K562 (cell line): ENCODE results near the gene GABPB2. TPM values are rescaled to one million over a fixed set of nuclear protein-coding genes. Genes with fewer than 3 reads are reported as not detected.

Experiments
- ARID1B ChIP-seq: fragments of 450-650 bp; IDR thresholded peaks from 2 replicates; pipeline ENCODE4 v1.6.1; 2016; ENCODE audit warnings: antibody characterized with exemption, mild to moderate bottlenecking, inconsistent platforms
- DPF2 ChIP-seq: fragments of 450-650 bp; IDR thresholded peaks from 2 replicates; pipeline ENCODE4 v1.6.1; 2016
- GATA2 ChIP-seq: sonication (generic); formaldehyde crosslinking; IDR thresholded peaks from 2 replicates; pipeline ENCODE4 v1.4.0; 2020; ENCODE audit warnings: mild to moderate bottlenecking, missing genetic modification reagents
- HNRNPUL1 ChIP-seq: fragments of 200-400 bp; formaldehyde crosslinking; IDR thresholded peaks from 2 replicates; pipeline ENCODE4 v1.6.1; 2017; ENCODE audit warnings: low read length
- KLF13 ChIP-seq: fragments of 450-650 bp; IDR thresholded peaks from 2 replicates; pipeline ENCODE4 v1.6.1; 2016; ENCODE audit warnings: missing genetic modification characterization, low read depth, mild to moderate bottlenecking, missing compliant biosample characterization, moderate library complexity, borderline replicate concordance
- KLF6 ChIP-seq: fragments of 250-450 bp; sonication (Bioruptor Pico); IDR thresholded peaks from 2 replicates; pipeline ENCODE4 v1.4.0; 2020; ENCODE audit warnings: mild to moderate bottlenecking, moderate library complexity, borderline replicate concordance
- MAZ ChIP-seq, 2 experiments: fragments of 450-650 bp in 1 of 2; sonication (generic) in 1 of 2; formaldehyde crosslinking; IDR thresholded peaks in 1 of 2; conservative IDR thresholded peaks in 1 of 2; 2 replicates each; pipeline versions ENCODE4 v1.4.0 to v1.5.0; 2020; ENCODE audit warnings: mild to moderate bottlenecking in 1 of 2, missing genetic modification reagents in 1 of 2
- NFE2 ChIP-seq: IDR thresholded peaks from 2 replicates; pipeline ENCODE4 v1.6.1; 2014; ENCODE audit warnings: antibody characterized with exemption, low read depth
- PHF21A ChIP-seq: fragments of 450-650 bp; IDR thresholded peaks from 2 replicates; pipeline ENCODE4 v1.6.1; 2017; ENCODE audit warnings: low read depth, borderline replicate concordance
- RB1 ChIP-seq: fragments of 450-650 bp; IDR thresholded peaks from 2 replicates; pipeline ENCODE4 v1.6.1; 2017; ENCODE audit warnings: low read depth, mild to moderate bottlenecking
- XRCC4 ChIP-seq: IDR thresholded peaks from one replicate; pipeline ENCODE4 v1.6.1; 2011; ENCODE audit not compliant: insufficient read depth, insufficient read length; ENCODE audit errors: extremely low read depth
- ZNF75A ChIP-seq: fragments of 450-650 bp; formaldehyde crosslinking; IDR thresholded peaks from 2 replicates; pipeline ENCODE4 v1.4.0; 2020; ENCODE audit warnings: mild to moderate bottlenecking
- polyA plus RNA-seq, 8 experiments: library from polyadenylated mRNA; depleted of rRNA in 4 of 8; stranded (reverse) in 5 of 8; unstranded in 3 of 8; fragments of >200 nt; fragmentation: Nextera tagmentation in 2 of 8; fragmentation: Illumina TruSeq in 1 of 8; extraction: Ambion mirVana in 2 of 8; extraction: Trizol in 1 of 8; gene quantifications; 2 replicates each; pipeline versions ENCODE4 v1.2.1 to v1.2.3, GENCODE V29; 2011 to 2014; ENCODE audit warnings: inconsistent platforms in 1 of 8, missing spikeins in 1 of 8
- total RNA-seq, 7 experiments: library from RNA; depleted of rRNA in 6 of 7; stranded (reverse); fragments of >200 nt in 6 of 7; fragmentation: Illumina TruSeq in 2 of 7; extraction: Trizol in 2 of 7; gene quantifications; 2 replicates each; pipeline versions ENCODE4 v1.2.1 to v1.2.3, GENCODE V29; 2011 to 2021; ENCODE audit warnings: low replicate concordance in 1 of 7
- TF ChIP-seq, protein P1 (sequence below): fragments of 450-650 bp; formaldehyde crosslinking; IDR thresholded peaks from 2 replicates; pipeline ENCODE4 v1.4.0; 2020; ENCODE audit warnings: mild to moderate bottlenecking, moderate library complexity
- TF ChIP-seq, protein P2 (sequence below): fragments of 250-450 bp; sonication (Bioruptor Pico); IDR thresholded peaks from 2 replicates; pipeline ENCODE4 v1.4.0; 2020; ENCODE audit warnings: mild to moderate bottlenecking, moderate library complexity
- TF ChIP-seq, protein P3 (sequence below): fragments of 450-650 bp; formaldehyde crosslinking; IDR thresholded peaks from 2 replicates; pipeline ENCODE4 v1.4.0; 2020; ENCODE audit warnings: mild to moderate bottlenecking
- TF ChIP-seq, protein P4 (sequence below), 2 experiments: IDR thresholded peaks in 1 of 2; conservative IDR thresholded peaks in 1 of 2; 2 replicates each; pipeline ENCODE4 v1.6.1; 2016; ENCODE audit warnings: low read depth in 2 of 2, mild to moderate bottlenecking in 1 of 2, missing compliant biosample characterization in 1 of 2, missing genetic modification characterization in 1 of 2, moderate library complexity in 1 of 2
- TF ChIP-seq, protein P5 (sequence below): sonication (generic); formaldehyde crosslinking; IDR thresholded peaks from 2 replicates; pipeline ENCODE4 v1.9.0; 2022; ENCODE audit warnings: mild to moderate bottlenecking, missing genetic modification reagents

GABPB2 gene
- total and polyA plus RNA-seq, 9 of the 15 experiments (the other 6 are each of a cell fraction or from before 2014, with no cell fraction given) = 2.2 to 13.3 (median 6.1) TPM

DNA sequence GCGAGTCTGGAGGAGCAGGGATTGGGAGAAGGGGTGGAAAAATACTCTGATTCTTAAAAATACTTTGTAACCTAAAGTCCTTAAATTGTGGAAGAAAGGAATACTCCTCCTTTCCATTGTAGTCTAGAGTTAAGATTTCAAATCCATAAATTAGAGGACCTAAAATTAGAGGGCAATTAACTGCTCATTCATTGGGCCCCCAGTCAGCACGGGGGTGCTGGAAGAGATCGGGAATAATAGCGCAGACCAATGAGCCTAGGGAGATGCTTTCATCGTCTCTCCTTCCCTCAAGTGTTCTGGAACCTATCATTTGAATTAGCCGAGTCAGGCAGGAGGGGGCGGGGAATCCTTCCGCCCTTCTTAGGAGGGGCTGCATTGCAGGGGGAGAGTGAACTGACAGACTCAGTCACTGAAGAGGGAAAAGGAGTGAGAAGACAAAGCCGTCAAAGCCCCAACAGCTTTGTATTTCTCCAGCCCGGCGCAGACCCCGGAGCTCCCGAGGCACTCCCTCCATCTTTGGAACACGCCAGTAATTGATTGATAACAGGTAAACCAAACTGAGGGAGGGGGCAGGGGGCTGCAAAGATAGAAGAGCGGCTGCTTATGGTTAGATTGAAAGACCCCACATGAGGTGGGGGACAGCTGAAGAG is 10.4 kb upstream of the GABPB2 start, which contains the start of gene MLLT11 (continued):
- TF ChIP-seq, protein P1, sequence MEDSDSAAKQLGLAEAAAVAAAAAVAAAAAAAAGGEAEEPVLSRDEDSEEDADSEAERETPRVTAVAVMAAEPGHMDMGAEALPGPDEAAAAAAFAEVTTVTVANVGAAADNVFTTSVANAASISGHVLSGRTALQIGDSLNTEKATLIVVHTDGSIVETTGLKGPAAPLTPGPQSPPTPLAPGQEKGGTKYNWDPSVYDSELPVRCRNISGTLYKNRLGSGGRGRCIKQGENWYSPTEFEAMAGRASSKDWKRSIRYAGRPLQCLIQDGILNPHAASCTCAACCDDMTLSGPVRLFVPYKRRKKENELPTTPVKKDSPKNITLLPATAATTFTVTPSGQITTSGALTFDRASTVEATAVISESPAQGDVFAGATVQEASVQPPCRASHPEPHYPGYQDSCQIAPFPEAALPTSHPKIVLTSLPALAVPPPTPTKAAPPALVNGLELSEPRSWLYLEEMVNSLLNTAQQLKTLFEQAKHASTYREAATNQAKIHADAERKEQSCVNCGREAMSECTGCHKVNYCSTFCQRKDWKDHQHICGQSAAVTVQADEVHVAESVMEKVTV = no peak
- TF ChIP-seq MAZ (CRISPR knock-in tag; conservative IDR thresholded peaks at IDR 0.05 in 1 of 2, IDR thresholded peaks at IDR 0.05 in 1 of 2) (peak in 1 of 2 experiments; percentile 52; a peak in 2 of 4 replicates), KLF13 (tag) (no peak), GATA2 (CRISPR knock-in tag) (no peak), DPF2 (0 out of 2 replicates have a peak, but pooled peaks have one; percentile 15), ARID1B (no peak), NFE2 (peak; percentile 85), PHF21A (no peak), ZNF75A (no peak), KLF6 (CRISPR knock-in tag) (0 out of 2 replicates have a peak, but pooled peaks have one; percentile 31), HNRNPUL1 (no peak), RB1 (no peak), XRCC4 (no peak)
- TF ChIP-seq, protein P2, sequence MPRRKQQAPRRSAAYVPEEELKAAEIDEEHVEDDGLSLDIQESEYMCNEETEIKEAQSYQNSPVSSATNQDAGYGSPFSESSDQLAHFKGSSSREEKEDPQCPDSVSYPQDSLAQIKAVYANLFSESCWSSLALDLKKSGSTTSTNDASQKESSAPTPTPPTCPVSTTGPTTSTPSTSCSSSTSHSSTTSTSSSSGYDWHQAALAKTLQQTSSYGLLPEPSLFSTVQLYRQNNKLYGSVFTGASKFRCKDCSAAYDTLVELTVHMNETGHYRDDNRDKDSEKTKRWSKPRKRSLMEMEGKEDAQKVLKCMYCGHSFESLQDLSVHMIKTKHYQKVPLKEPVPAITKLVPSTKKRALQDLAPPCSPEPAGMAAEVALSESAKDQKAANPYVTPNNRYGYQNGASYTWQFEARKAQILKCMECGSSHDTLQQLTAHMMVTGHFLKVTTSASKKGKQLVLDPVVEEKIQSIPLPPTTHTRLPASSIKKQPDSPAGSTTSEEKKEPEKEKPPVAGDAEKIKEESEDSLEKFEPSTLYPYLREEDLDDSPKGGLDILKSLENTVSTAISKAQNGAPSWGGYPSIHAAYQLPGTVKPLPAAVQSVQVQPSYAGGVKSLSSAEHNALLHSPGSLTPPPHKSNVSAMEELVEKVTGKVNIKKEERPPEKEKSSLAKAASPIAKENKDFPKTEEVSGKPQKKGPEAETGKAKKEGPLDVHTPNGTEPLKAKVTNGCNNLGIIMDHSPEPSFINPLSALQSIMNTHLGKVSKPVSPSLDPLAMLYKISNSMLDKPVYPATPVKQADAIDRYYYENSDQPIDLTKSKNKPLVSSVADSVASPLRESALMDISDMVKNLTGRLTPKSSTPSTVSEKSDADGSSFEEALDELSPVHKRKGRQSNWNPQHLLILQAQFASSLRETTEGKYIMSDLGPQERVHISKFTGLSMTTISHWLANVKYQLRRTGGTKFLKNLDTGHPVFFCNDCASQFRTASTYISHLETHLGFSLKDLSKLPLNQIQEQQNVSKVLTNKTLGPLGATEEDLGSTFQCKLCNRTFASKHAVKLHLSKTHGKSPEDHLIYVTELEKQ (CRISPR knock-in tag) = no peak
- TF ChIP-seq, protein P3, sequence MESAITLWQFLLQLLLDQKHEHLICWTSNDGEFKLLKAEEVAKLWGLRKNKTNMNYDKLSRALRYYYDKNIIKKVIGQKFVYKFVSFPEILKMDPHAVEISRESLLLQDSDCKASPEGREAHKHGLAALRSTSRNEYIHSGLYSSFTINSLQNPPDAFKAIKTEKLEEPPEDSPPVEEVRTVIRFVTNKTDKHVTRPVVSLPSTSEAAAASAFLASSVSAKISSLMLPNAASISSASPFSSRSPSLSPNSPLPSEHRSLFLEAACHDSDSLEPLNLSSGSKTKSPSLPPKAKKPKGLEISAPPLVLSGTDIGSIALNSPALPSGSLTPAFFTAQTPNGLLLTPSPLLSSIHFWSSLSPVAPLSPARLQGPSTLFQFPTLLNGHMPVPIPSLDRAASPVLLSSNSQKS = no peak
- TF ChIP-seq, protein P4, sequence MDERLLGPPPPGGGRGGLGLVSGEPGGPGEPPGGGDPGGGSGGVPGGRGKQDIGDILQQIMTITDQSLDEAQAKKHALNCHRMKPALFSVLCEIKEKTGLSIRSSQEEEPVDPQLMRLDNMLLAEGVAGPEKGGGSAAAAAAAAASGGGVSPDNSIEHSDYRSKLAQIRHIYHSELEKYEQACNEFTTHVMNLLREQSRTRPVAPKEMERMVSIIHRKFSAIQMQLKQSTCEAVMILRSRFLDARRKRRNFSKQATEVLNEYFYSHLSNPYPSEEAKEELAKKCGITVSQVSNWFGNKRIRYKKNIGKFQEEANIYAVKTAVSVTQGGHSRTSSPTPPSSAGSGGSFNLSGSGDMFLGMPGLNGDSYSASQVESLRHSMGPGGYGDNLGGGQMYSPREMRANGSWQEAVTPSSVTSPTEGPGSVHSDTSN (CRISPR knock-in tag; IDR thresholded peaks at IDR 0.05; ENCODE audit: low read depth) = no peak
- TF ChIP-seq, protein P4 (tag; conservative IDR thresholded peaks at IDR 0.05; ENCODE audit: low read depth) = no peak
- TF ChIP-seq, protein P5, sequence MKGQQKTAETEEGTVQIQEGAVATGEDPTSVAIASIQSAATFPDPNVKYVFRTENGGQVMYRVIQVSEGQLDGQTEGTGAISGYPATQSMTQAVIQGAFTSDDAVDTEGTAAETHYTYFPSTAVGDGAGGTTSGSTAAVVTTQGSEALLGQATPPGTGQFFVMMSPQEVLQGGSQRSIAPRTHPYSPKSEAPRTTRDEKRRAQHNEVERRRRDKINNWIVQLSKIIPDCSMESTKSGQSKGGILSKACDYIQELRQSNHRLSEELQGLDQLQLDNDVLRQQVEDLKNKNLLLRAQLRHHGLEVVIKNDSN (CRISPR knock-in tag) = no peak
